GM19239 (cell line): ENCODE data around the gene ZP1.
"Not testable (repeated sequence)": the region's sequence is repeated elsewhere in the genome, so short reads cannot be mapped to it uniquely, and the experiment has no call there.

ENCODE experiments used
- DNase-seq: peaks from one replicate; pipeline ENCODE4 v3.0.0; 2011; ENCODE audit warnings: low spot score; ENCODE audit not compliant: insufficient read length
- FAIRE-seq: peaks from 2 replicates; lab custom pipeline; 2011; peaks lifted over from hg19 to GRCh38; lab: Jason Lieb, UNC

The ZP1 gene

DNA sequence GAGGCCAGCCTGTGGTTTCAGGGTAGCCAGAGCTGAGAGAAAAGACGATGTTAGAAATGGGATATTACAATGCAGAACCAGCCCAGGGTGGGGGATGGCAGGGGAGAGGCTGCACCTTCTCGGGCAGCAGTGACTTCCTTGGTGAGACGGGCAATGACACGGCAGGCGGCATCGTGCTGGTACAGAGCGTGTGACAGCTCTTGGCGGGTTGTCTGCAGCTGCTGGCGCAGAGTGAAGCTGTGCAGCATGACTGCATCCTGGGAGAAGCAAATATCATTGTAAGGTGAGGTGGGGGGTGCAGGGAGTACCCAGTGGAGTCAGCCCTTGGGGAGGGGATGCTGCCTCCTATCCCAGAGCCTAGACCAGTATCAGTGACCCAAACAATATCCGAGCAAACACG lies 35.3 kb downstream of the ZP1 start:
- DNase-seq (no peak), FAIRE-seq (no peak)

DNA sequence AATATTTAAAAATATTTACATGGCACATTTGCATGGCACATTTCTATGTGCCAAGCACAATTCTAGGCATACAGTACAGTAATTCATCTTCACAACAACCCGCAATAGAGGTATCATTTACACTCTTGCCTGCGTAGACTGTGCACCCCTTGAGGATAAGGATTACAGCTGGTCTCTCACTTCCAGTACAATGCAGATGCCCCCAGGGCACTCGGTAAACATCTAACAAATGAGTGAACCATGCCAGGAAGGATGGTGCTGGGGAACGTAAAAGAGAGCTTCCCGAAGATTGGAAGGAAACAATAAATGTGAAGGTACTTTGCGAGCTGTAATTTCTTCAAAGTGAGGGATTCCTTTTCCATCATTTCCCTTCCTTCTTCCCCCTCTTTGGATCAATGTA lies 37.7 kb downstream of the ZP1 start:
- no peak for DNase-seq
- no peak for FAIRE-seq

- DNase-seq (no peak), FAIRE-seq (no peak)
Observed at GRCh38 chr11:60905551-60906113, 38.3 kb downstream of the ZP1 start.

- FAIRE-seq, result peak; percentile 93
- DNase-seq, result peak; percentile 84
Observed at GRCh38 chr11:60906132-60906972, 39.0 kb downstream of the ZP1 start, which contains the start of gene PRPF19. Gene PRPF19 (minus strand): TSS chr11:60906585. CDS start chr11:60906382, 203 bp downstream.

DNA sequence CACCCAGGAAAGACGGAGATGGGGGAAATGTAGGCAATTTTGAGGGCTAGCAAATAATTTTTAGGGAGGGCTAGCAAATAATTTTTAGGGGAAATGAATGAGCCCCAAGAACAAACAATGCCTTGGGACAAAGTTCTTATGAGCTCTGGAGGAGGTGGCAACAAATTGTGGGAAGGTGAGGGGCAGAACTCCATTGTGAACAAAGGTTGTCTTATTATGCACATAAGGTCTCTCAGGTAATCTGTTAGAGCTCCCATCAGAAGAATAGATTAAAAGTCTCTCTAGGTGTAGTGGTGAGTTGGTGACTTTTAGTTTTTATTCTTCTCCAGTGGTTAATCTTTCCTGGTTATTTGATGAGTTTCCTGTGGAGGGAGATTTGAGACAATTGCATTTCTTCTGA lies 41.5 kb downstream of the ZP1 start:
- no peak for DNase-seq
- FAIRE-seq, result no peak

GRCh38 chr11:60909680-60910280 lies 42.4 kb downstream of the ZP1 start:
- DNase-seq, FAIRE-seq: not testable (repeated sequence)

DNA sequence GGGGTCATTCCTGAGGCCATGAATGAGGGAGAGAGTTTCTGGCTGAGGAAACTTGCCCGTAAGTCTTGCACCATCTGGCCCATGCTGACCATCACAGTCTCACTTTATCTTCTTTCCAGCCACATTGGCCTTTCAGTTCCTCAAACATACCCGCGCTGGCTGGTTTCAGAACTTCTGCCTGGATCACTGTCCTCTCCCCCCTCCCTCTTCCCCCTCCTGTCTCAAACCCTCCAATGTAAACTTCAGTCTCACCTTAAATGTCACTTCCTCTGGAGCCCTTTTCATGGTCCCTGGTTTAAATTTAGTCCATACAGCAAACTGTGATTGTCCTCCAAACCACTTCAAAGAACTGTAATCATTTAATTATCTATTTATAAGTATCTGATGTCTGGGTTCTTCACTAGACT lies 42.9 kb downstream of the ZP1 start:
- DNase-seq (no peak), FAIRE-seq (peak; percentile 97)

GRCh38 chr11:60910711-60911380 lies 43.5 kb downstream of the ZP1 start:
- DNase-seq, result no peak
- peak; percentile 31 for FAIRE-seq

DNA sequence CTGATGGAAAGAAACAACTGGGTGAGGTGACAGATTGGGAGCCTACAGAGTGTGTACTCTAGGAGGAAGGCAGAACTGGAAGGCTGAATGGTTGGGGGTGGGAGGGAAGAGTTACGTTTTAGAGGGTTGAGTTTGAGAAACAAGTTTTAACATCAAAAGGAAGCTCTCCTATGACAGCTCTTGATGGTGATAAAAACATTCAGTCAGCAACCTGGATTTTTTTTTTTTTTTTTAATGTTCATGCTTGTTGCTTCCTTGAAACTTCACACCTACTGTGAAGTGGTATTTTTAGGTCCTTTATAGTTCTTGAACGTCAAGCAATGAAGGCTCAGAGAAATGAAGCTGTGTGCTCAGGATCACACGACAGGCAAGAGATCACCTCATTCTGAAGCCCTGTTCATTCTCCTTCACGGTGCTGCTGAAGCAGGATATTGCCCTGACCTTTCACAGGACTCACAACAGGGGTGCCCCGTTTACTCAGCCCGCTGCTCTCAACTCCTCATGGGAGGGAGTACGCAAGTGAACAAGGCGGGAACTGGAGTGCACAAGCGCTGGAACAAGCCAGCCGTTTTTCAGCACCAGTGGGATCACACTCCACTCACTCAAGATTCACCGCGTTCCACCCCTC lies 45.0 kb downstream of the ZP1 start:
- FAIRE-seq, result peak; percentile 51
- no peak for DNase-seq

DNA sequence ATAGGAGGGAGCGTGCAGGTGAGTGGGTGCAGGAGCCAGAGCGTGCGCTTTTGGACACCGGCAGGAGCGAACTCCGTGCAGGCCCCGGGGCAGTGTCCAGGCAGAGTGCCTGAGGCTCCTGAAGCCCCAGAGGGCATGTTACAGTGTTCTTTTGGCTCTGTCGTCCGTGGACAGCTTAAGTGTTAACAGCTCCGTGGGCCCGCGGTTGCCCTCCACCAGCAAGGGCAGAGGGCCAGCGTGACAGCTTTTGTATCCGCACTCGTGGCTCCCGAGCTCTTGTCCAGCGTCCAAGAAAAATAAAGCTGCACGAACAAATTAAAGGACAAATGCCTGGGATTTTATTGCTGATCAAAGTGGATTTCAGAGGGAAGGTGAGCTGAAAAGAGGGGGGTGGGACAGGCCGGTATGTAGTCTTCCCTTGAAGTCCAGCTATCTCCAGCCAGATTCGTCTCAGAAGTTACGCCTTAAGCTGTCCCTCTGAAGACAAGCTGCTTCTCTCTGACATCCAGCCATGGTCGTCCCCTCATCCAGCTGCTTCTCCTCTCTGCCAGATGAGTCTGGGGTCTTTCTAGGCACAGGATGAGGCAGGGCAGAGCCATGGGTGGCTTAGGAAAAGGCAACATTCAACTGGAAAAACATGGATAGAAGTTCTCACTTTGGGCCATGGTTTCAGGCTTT lies 45.6 kb downstream of the ZP1 start:
- FAIRE-seq (no peak), DNase-seq (no peak)

DNA sequence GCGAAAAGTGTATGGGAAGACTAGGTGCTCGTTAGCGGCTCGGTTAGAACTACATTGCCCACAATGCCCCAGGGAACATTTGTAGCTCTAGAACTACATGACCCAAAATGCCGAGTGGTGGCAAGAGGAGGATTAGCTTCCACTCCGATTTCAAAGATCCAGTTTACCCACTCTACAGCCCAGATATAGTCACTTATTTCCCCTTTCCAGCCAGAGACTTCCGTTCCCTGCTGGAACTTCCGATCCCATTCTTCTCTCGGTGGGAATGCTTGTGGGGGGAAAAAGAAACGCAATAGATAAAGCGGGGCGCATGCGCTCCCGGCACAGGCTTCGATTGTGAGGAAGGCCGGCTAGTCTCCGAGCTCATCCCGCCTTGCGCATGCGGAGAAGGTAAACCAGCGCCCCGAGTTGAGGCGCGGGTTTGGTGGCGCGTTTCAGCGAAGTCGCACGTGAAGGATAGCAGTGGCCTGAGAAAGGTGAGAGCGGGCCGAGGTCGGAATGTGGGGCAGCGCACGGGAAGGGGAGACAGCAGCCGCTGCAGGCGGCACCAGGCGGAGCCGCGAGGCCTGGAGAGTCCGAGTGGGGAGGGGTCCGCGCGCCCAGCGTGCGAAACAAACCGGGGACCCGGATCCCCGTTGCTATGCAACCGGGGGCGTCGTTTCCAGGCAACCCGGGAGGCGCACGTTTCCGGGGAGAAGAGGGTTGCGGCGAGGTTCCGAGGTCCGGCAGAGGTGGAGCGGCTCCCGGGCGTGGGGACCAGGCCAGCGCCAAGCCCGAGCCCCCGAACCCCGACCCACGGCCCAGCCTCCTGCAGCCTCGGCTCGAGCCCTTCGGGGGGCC lies 46.7 kb downstream of the ZP1 start, which contains the start of gene TMEM109:
TSS of gene TMEM109 (plus strand) at position 366 of the 840 bp plus-strand sequence. CDS start 5,536 bp downstream, outside the sequence.
- FAIRE-seq, result peak; percentile 99
- no peak for DNase-seq

- FAIRE-seq (no peak), DNase-seq (no peak)
Observed at GRCh38 chr11:60914633-60915247, 47.4 kb downstream of the ZP1 start.

DNA sequence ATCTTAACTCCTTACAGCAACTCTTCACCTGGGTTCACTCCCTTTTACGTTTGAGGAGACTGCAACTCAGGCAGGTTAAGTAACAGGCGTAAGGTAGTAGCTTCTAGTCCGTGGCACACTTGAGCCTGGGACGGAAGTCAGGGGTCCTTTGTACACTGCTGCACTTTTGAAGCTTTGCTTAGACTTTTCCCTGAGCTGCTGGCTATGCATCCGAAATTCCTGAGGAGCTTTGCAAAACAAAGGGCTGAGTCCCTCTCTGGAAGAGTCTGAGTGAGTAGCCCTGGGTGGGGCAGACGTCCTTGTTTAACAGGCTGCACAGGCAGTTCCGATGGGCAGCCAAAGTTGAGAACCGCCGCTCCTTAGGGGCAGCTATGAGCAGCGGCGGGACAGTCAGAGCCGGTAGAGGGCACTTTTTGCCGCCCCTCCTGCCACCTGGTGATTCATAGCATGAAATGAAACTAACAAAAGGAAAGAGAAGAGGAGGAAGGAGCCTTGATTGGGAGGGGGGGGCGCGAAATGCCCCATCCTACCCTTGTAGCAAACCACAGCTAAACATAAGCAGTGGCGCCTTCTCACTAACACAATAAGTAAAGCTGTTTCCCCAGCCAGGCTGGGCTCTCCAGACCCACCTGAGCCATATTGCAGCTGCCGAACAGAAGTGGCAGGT lies 48.0 kb downstream of the ZP1 start:
- FAIRE-seq, result peak; percentile 92
- DNase-seq, result no peak

GRCh38 chr11:60916669-60917206 lies 49.4 kb downstream of the ZP1 start:
- FAIRE-seq (no peak), DNase-seq (no peak)

- FAIRE-seq (no peak), DNase-seq (no peak)
Observed at GRCh38 chr11:60917267-60917666, 49.9 kb downstream of the ZP1 start.

DNA sequence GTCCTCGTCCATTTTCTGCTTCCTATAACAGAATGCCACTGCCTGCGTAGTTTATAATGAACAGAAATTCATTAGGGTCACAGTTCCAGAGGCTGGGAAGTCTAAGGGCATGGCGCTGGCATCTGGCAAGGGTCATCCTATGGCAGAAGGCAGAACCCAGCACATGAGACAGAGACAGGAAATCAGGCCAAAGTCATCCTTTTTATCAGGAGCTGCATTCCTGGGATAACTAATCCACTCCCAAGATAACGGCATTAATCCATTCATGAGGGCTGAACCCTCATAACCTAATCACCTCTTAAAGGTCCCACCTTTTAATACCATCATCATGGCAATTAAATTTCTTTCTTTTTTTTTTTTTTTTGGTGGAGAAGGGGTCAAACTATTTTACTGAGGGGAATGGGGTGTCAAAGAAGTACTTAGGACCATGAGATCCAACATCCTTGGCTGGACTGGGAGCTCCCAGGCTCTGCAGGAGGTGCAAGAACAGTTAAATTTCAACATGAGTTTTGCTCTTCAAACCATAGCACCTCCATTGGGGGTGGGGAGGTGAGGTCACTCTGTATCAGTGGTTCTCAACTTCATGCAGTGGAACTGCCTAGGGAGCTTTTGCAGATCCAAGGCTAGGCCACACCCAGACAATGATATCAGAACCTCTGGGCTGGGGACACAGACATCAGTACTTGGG lies 51.1 kb downstream of the ZP1 start:
- FAIRE-seq (no peak), DNase-seq (no peak)

DNA sequence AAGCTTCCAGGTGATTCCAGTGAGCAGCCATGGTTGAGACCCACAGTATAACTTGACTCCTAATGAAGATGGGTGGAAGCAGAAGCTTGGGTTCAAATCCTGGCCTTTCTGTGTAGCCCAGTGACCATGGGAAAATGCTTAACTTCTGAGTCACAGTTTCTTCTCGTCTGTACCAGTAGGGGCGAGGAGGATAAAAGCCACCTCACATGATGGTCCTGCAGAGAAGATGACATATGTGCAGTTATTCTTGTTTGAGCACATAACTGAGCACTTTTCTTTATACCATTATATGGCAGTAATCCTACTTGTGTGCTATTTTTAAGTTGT lies 51.6 kb downstream of the ZP1 start:
- FAIRE-seq, result peak; percentile 85
- DNase-seq, result no peak
